OCI-M1 (cell line): ENCODE results near the gene SDHAF3.
"Not testable (repeated sequence)": the region's sequence is repeated elsewhere in the genome, so short reads cannot be mapped to it uniquely, and the experiment has no call there.

Source experiments
- DNase-seq: peaks from one replicate; lab custom pipeline; 2025; lab: John Stamatoyannopoulos, UW

Gene SDHAF3

GRCh38 chr7:97123115-97123514 lies 5.6 kb downstream of the SDHAF3 start:
- DNase-seq, result not testable (repeated sequence)

- no peak for DNase-seq
Observed at GRCh38 chr7:97126483-97127171, 9.1 kb downstream of the SDHAF3 start.

GRCh38 chr7:97128736-97129135 lies 11.2 kb downstream of the SDHAF3 start:
- no peak for DNase-seq

GRCh38 chr7:97130417-97131139 lies 13.1 kb downstream of the SDHAF3 start:
- DNase-seq, result no peak

- DNase-seq, result no peak
Observed at GRCh38 chr7:97133159-97133558, 15.7 kb downstream of the SDHAF3 start.

GRCh38 chr7:97138830-97139229 lies 21.3 kb downstream of the SDHAF3 start:
- no peak for DNase-seq

- peak; percentile 93 for DNase-seq
Observed at GRCh38 chr7:97145068-97145467, 27.6 kb downstream of the SDHAF3 start.

- no peak for DNase-seq
Observed at GRCh38 chr7:97149843-97150242, 32.3 kb downstream of the SDHAF3 start.

- no peak for DNase-seq
Observed at GRCh38 chr7:97155897-97156418, 38.5 kb downstream of the SDHAF3 start.

- DNase-seq, result not testable (repeated sequence)
Observed at GRCh38 chr7:97159984-97160383, 42.5 kb downstream of the SDHAF3 start.

GRCh38 chr7:97161609-97162008 lies 44.1 kb downstream of the SDHAF3 start:
- not testable (repeated sequence) for DNase-seq

- peak; percentile 52 for DNase-seq
Observed at GRCh38 chr7:97166308-97166707, 48.8 kb downstream of the SDHAF3 start.

GRCh38 chr7:97167176-97167575 lies 49.7 kb downstream of the SDHAF3 start:
- DNase-seq, result no peak

- no peak for DNase-seq
Observed at GRCh38 chr7:97167749-97168148, 50.3 kb downstream of the SDHAF3 start.

- peak; percentile 43 for DNase-seq
Observed at GRCh38 chr7:97174303-97174702, 56.8 kb downstream of the SDHAF3 start.

GRCh38 chr7:97179454-97180104 lies 62.1 kb downstream of the SDHAF3 start:
- peak; percentile 91 for DNase-seq

- peak; percentile 57 for DNase-seq
Observed at GRCh38 chr7:97187067-97187466, 69.6 kb downstream of the SDHAF3 start.

- not testable (repeated sequence) for DNase-seq
Observed at GRCh38 chr7:97196174-97196573, 78.7 kb downstream of the SDHAF3 start.

GRCh38 chr7:97198596-97198995 lies 81.1 kb downstream of the SDHAF3 start:
- peak; percentile 50 for DNase-seq

- DNase-seq, result no peak
Observed at GRCh38 chr7:97200018-97200417, 82.5 kb downstream of the SDHAF3 start.

GRCh38 chr7:97203957-97204356 lies 86.5 kb downstream of the SDHAF3 start:
- no peak for DNase-seq

- no peak for DNase-seq
Observed at GRCh38 chr7:97204821-97205220, 87.3 kb downstream of the SDHAF3 start.

GRCh38 chr7:97215556-97215955 lies 98.1 kb downstream of the SDHAF3 start:
- DNase-seq, result peak; percentile 99
